ENCODE measurements around the gene PAPPA2. TPM values are rescaled to one million over a fixed set of nuclear protein-coding genes. Genes with fewer than 3 reads are reported as not detected.

PAPPA2 gene
- polyA plus RNA-seq, 1 experiment = 0.97 TPM

- Histone ChIP-seq H3K27me3 (ENCODE audit: control insufficient read depth, insufficient read depth, low read length) (no peaks in the 10 kb centered on the region), H3K36me3 (ENCODE audit: control insufficient read depth, insufficient read depth, low read length) (no peaks in the 10 kb centered on the region), H3K4me3 (ENCODE audit: low read depth, low read length) (no peak overlapping the region)
- ChIA-PET POLR2A (no interaction called here), CTCF (interaction anchor here (0.9 kb wide), 1 partner anchor 27 kb away, joined by 4 read pairs; no protein-coding TSS in a partner anchor)
- DNase-seq (ENCODE audit: low read depth) = no peak
- TF ChIP-seq CTCF (IDR thresholded peaks at IDR 0.05; ENCODE audit: insufficient read depth, low read depth, low read length) = no peak
Measured at GRCh38 chr1:176533020-176533419, 70.0 kb downstream of the PAPPA2 start.

- no peak for TF ChIP-seq CTCF (IDR thresholded peaks at IDR 0.05; ENCODE audit: insufficient read depth, low read depth, low read length)
- no peak for DNase-seq (ENCODE audit: low read depth)
- ChIA-PET POLR2A (no interaction called here), CTCF (no interaction called here)
- H3K36me3 ChIP-seq (ENCODE audit: control insufficient read depth, insufficient read depth, low read length) = no peaks in the 10 kb centered on the region
- H3K27me3 ChIP-seq (ENCODE audit: control insufficient read depth, insufficient read depth, low read length) = no peaks in the 10 kb centered on the region
- no peak overlapping the region for H3K4me3 ChIP-seq (ENCODE audit: low read depth, low read length)
Measured at GRCh38 chr1:176536588-176536987, 73.6 kb downstream of the PAPPA2 start.

GRCh38 chr1:176539018-176539417 is 76.0 kb downstream of the PAPPA2 start:
- POLR2A ChIA-PET = no interaction called here
- no peak overlapping the region for H3K4me3 ChIP-seq (ENCODE audit: low read depth, low read length)
- H3K27me3 ChIP-seq (ENCODE audit: control insufficient read depth, insufficient read depth, low read length) = no peaks in the 10 kb centered on the region
- TF ChIP-seq CTCF (IDR thresholded peaks at IDR 0.05; ENCODE audit: insufficient read depth, low read depth, low read length) = no peak
- CTCF ChIA-PET = no interaction called here
- no peaks in the 10 kb centered on the region for H3K36me3 ChIP-seq (ENCODE audit: control insufficient read depth, insufficient read depth, low read length)
- DNase-seq (ENCODE audit: low read depth) = no peak

GRCh38 chr1:176540428-176540827 is 77.5 kb downstream of the PAPPA2 start:
- no peak overlapping the region for H3K4me3 ChIP-seq (ENCODE audit: low read depth, low read length)
- no peaks in the 10 kb centered on the region for H3K27me3 ChIP-seq (ENCODE audit: control insufficient read depth, insufficient read depth, low read length)
- ChIA-PET POLR2A (no interaction called here), CTCF (interaction anchor here (1.6 kb wide), 1 partner anchor 21 kb away, joined by 3 read pairs; no protein-coding TSS in a partner anchor)
- no peak for TF ChIP-seq CTCF (IDR thresholded peaks at IDR 0.05; ENCODE audit: insufficient read depth, low read depth, low read length)
- H3K36me3 ChIP-seq (ENCODE audit: control insufficient read depth, insufficient read depth, low read length) = no peaks in the 10 kb centered on the region
- no peak for DNase-seq (ENCODE audit: low read depth)

GRCh38 chr1:176541663-176542062 is 78.7 kb downstream of the PAPPA2 start:
- ChIA-PET POLR2A (no interaction called here), CTCF (interaction anchor here (1.1 to 1.6 kb wide), 2 partner anchors 18 to 19 kb away, joined by 3 to 4 read pairs; no protein-coding TSS in a partner anchor)
- Histone ChIP-seq H3K4me3 (ENCODE audit: low read depth, low read length) (no peak overlapping the region), H3K36me3 (ENCODE audit: control insufficient read depth, insufficient read depth, low read length) (no peaks in the 10 kb centered on the region), H3K27me3 (ENCODE audit: control insufficient read depth, insufficient read depth, low read length) (no peaks in the 10 kb centered on the region)
- DNase-seq (ENCODE audit: low read depth) = no peak
- no peak for TF ChIP-seq CTCF (IDR thresholded peaks at IDR 0.05; ENCODE audit: insufficient read depth, low read depth, low read length)

Data from BJ (cell line).